HG02973 (cell line): ENCODE data around the gene RCOR3.
"Not testable (repeated sequence)": the region's sequence is repeated elsewhere in the genome, so short reads cannot be mapped to it uniquely, and the experiment has no call there.

Experiments
- ATAC-seq: cut with Tn5 transposase; IDR thresholded peaks from one replicate; pipeline ENCODE4 v1.9.1; 2021; ENCODE audit warnings: moderate library complexity; ENCODE audit not compliant: unreplicated experiment

The RCOR3 gene

GRCh38 chr1:211259638-211260126 lies 516 bp downstream of the RCOR3 start:
- ATAC-seq: no peak

DNA sequence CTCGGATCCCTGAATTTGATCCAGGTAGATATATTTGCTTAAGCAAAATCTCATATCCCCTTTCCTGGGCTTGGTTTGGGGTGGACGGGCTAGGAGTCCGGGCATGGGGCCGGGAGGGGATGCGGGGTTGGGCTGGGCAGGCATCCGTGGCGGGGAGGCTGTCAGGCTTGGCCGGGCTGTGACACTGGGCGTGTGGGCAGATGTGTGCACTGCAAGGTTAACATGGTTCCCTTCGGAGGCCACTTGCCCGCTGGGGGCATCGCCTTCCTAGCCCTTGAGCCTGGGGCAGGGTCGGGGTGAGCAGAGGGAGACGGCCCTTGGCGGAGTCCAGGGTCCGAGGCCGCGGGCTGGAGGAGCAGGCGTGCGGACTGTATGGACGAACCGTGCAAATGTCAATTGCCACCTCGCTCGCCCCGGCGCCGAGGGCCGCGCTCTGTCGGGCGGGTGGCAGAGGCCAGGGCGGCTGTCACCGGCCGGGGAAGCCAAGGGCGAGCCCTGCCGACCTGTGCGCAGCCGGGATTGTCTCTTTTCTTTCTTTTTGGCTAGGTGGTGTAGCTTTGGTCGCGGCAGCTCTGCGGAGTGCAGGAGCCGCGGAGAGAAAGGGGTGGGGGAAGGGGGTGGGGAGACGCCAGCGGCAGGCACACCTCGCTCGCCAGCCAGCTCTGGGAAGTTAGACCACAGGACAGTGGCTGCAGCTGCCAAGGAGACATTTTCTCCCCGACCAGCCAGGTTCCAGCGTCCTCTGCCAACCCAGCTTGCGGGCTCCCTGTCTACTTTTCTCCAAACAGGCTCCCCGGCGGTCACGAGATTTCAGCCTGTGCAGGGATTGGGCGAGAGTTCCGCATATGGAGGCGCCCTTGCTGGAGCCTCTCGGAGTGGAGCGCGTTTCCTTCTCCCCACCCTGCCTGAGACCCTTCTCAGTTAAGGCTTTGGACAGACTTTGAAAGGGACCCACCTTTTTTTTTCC lies 1.3 kb downstream of the RCOR3 start:
- peak; percentile 32 for ATAC-seq

DNA sequence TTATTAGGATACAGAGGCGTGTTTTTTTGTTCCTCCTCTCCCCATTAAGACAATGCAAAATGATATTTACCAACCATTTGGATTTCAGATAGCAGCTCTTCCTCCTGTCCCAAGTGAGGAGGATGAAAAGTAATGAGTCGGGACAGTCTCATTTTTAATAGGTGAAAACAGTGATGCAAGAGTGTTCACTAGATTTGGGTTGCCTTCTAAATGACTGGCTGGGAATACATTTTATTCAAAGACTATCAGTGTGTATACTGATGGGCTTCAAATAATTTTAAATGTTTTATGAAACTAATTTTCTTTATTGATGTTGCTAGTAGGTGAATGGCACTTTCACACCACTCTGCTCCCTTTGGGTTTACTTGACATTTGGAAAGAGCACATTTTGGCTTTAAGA lies 2.1 kb downstream of the RCOR3 start:
- ATAC-seq: no peak

DNA sequence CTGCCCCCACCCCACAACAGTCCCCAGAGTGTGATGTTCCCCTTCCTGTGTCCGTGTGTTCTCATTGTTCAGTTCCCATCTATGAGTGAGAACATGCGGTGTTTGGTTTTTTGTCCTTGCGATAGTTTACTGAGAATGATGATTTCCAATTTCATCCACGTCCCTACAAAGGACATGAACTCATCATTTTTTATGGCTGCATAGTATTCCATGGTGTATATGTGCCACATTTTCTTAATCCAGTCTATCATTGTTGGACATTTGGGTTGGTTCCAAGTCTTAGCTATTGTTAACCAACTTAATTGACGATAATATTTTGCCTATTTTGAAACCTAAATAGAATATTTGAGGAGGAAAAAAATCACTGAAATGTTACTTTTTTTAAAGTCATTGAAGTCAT lies 3.9 kb downstream of the RCOR3 start:
- ATAC-seq: not testable (repeated sequence)

GRCh38 chr1:211267204-211267857 lies 8.2 kb downstream of the RCOR3 start:
- no peak for ATAC-seq

DNA sequence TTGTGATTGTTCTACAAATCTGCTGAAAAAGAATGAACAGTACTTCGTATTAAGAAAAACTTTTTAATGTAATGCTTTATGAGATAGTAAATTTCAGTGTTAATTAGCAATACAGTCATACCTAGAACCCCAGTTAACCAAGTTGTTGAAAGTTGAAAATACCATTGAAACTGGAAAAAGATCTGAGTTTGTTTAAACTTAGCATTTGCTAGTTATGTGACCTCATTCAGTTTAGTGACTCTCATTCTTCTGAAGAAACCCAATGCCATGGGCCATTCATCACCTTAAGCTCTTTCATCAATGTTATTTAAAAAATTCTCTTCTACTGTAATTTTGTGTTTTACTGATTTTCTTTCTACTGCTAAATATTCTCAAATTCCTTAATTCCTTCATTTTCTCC lies 20.2 kb downstream of the RCOR3 start:
- ATAC-seq: no peak

GRCh38 chr1:211280910-211281309 lies 21.7 kb downstream of the RCOR3 start:
- ATAC-seq: no peak

DNA sequence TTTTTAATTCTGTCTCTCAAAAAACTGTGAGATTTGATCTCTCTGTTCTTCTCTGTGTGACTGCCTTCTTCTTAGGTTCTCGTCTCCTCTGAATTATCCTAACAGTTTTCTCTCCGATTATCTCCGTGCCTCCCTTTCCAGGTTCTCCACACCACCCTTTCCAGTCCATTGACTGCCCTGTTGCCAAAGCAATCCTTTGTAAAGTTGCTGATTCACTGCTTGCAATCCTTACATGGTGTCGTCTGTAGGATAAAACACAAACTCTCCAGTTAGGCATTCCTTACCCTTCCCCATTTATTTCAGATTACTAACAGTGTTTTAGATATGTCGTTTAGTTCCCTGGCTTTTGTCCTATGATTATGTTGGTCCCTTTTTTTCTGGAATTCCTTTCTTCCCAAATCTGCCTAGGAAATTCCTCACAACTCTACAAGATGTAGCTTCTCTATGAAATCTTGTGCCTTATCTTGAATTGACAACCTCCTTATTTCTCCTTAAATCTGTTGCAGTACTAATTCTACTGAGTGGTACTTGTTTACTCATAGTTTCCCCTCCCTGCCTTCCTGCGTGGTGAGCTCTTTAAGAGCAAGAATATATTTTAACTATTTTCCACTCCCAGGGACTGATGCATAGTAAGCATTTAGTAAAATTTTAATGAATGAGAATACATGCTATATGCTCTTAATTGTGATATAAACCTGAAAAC lies 22.3 kb downstream of the RCOR3 start:
- ATAC-seq: no peak

GRCh38 chr1:211282023-211282373 lies 22.8 kb downstream of the RCOR3 start:
- ATAC-seq: no peak

- ATAC-seq: no peak
Measured at GRCh38 chr1:211285196-211285595, 26.0 kb downstream of the RCOR3 start.

- no peak for ATAC-seq
Measured at GRCh38 chr1:211287218-211287617, 28.1 kb downstream of the RCOR3 start.

- no peak for ATAC-seq
Measured at GRCh38 chr1:211292411-211292810, 33.2 kb downstream of the RCOR3 start.

DNA sequence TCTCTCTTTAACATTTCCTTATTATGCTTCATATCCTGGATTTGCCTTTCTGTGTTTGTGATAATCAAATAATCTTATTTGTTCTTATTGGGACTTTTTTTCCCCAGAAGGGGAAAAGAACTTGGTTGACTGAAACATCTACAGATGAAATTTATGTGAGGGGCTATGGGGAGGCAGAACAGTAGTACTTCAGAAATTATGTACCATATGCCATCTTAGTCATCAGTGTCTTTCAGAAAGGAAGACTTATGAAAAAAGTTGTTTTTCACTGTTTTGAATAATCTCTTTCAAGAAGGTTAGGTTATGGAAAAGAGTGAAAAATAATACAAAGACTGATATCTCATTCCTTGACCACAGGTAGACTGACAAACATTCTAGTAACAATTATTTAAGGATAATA lies 37.2 kb downstream of the RCOR3 start:
- no peak for ATAC-seq

DNA sequence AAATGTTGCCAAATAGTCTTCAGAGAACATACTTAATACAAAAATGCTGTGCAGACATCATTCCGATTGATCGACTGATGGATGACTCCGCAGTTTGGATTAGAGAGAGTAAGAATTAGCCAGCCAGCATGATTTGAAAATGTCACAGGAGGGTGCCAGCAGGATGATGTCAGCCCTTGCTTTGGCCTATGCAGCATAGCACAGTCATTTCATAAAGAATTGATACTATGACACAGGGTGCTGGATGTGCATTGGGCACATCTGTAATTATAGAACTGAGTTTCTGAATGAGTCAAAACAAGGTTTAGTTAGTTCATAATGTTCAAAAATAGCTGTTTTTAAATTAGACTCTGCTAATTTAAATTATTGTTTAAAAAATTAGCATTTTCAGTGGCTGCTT lies 45.9 kb downstream of the RCOR3 start:
- ATAC-seq: peak; percentile 98

- no peak for ATAC-seq
Measured at GRCh38 chr1:211309617-211310016, 50.5 kb downstream of the RCOR3 start.

GRCh38 chr1:211313392-211313791 lies 54.2 kb downstream of the RCOR3 start:
- no peak for ATAC-seq

DNA sequence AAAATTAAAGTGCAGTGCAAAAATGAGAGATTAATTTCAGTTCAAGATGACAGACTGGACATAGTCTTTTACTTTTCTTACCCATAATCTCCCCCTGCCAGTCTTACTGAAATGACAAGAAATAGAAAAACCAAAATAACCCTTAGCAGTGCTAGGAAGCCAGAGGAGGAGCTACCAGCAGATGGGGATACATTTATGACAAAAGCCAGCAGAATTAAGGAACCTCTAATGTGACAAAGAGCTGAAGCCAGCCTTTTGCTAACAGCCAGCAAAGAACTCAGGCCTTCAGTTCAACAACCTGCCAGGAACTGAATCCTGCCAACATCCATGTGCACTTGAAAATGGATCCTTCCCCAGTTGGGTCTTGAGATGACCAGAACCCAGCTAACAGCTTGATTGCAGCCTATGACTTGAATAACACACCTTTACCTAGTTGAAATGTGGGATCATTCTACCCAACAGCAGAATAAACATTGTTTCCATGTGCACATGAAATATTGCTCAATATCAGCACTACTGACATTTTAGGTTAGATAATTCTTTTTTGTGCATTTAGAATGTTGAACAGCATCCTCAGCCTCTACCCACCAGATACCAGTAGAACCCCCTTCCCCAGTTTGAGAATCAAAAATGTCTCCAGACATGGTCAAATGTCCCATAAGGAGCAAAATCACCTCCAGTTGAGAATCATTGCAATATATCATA lies 59.6 kb downstream of the RCOR3 start:
- ATAC-seq: no peak

- no peak for ATAC-seq
Measured at GRCh38 chr1:211319892-211320291, 60.7 kb downstream of the RCOR3 start.

DNA sequence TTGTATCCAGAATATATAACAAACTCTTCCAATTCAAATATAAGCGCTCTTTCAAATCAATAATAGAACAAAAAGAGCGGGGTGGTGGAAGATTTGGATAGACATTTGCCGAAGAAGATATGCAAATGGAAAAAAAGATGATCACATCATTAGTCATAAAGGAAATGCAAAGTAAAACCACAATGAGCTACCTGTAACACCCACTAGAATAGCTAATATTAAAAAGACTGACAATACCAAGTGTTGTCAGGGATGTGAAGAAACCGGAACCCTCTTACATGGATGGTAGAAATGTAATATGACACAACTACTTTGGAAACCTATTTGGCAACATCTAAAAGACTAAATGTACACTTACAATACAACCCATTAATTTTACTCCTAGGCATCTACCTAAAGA lies 61.8 kb downstream of the RCOR3 start:
- peak; percentile 40 for ATAC-seq

DNA sequence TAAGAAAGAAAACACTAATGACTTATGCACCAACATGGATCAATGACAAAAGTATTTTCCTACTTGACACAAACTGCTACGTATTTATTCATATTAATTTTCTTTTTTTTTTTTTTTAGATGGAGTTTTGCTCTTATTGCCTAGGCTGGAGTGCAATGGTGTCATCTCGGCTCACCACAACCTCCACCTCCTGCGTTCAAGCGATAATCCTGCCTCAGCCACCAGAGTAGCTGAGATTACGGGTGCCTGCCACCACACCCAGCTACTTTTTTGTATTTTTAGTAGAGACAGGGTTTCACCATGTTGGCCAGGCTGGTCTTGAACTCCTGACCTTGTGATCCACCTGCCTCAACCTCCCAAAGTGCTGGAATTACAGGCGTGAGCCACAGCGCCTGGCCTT lies 62.5 kb downstream of the RCOR3 start:
- not testable (repeated sequence) for ATAC-seq
